H1 (cell line): ENCODE measurements around the gene SVEP1. TPM values are rescaled to one million over a fixed set of nuclear protein-coding genes. Genes with fewer than 3 reads are reported as not detected.

Experiments
- ATF3 ChIP-seq: IDR thresholded peaks from 2 replicates; pipeline ENCODE4 v1.6.1; 2011; ENCODE audit warnings: low read depth, mild to moderate bottlenecking, low read length; ENCODE audit not compliant: insufficient read depth
- BCL11A ChIP-seq, 2 experiments: IDR thresholded peaks; one replicate each; pipeline ENCODE4 v1.6.1; 2011; ENCODE audit warnings: low read depth in 2 of 2, low read length in 2 of 2, mild to moderate bottlenecking in 2 of 2
- TAF1 ChIP-seq: IDR thresholded peaks from 2 replicates; pipeline ENCODE4 v1.6.1; 2011; ENCODE audit warnings: mild to moderate bottlenecking, low read depth, low read length
- polyA plus RNA-seq, 7 experiments: library from polyadenylated mRNA; depleted of rRNA in 3 of 7; stranded (reverse) in 5 of 7; unstranded in 2 of 7; fragments of >200 nt in 5 of 7; fragments of 200-250 nt in 2 of 7; gene quantifications; 1 replicate in 5 of 7; 2 replicates in 1 of 7; 4 replicates in 1 of 7; pipeline versions ENCODE4 v1.2.1 to v1.2.3, GENCODE V29; 2011 to 2013; ENCODE audit warnings: missing spikeins in 2 of 7, mixed read lengths in 2 of 7
- total RNA-seq: library from RNA; stranded (reverse); fragmentation: NEBNext Ultra II Directional; extraction: Animal tissue kit (Norgen Biotek cat#: 25700); gene quantifications from 2 replicates; pipeline ENCODE4 v1.2.1, GENCODE V29; 2021

SVEP1 gene
- total and polyA plus RNA-seq, 2 of the 8 experiments (the other 6 are each of a cell fraction or from before 2014, with no cell fraction given): 0.11 to 0.37 TPM

DNA sequence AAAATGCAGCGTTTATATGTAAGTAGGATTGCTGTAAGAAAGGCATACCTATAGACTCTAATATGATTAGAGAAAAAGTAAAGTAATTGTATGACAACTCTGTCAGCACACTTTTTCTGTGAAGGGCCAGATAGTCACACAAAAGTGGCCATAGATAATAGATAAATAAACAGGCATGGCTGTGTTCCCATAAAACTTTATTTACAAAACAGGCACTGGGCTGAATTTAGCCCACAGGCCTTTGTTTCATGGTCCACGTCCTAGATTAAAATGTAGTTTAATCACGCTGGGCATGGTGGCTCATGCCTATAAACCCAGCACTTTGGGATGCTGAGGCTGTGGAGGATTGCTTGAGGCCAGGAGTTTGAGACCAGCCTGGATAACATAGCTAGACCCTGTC lies 233.2 kb downstream of the SVEP1 start (continued):
- TF ChIP-seq ATF3: no peak
- no peak for TF ChIP-seq BCL11A (IDR thresholded peaks at IDR 0.05; ENCODE audit: low read depth in 2 of 2, low read length in 2 of 2)
- TF ChIP-seq TAF1: no peak
